NT2/D1 (cell line): Measurements from ENCODE around the gene MASP1.

Experiments
- SUZ12 ChIP-seq: IDR thresholded peaks from 2 replicates; pipeline ENCODE4 v1.6.1; 2011; ENCODE audit not compliant: insufficient read length, insufficient read depth; ENCODE audit errors: extremely low read depth
- YY1 ChIP-seq: IDR thresholded peaks from 2 replicates; pipeline ENCODE4 v1.6.1; 2011; ENCODE audit not compliant: insufficient read length, insufficient read depth
- ZNF274 ChIP-seq: IDR thresholded peaks from 2 replicates; pipeline ENCODE4 v1.6.1; 2011; ENCODE audit warnings: mild to moderate bottlenecking, low read depth, low read length

DNA sequence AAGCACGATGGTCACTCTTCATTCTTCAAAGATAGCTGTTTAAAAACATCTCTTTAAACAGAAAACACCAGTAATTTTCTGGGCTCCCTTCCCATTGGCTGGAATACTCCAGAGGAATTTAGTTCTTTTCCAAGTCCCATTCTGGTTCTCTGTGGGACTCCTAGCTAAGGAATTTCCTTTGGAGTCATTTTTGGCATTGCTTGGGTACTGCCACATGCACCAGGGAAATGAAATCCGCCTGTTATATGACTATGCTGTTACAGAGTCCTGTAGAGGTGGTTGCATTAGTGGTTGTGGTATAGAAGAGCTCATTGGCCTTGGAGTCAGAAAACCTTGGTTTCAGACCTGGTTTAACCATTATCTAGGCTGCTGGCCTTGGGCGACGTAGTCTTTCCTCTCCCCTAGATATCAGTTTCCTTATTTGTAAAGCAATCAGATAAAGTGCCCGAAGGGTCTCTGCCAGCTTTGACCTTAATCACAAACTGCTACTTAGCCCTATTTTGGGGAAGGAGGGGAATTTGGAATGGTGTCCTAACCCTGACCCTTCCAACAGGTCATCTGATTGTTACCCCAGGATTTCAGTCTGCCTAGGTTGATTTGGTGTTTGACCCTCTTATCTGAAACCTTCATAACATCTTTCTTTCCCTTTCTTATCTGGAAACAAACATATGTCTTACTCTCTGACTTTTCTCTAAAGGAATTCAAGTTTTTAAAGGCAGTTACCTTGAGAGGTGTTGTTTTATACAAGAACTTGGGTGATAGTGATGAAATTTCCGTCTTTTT lies 80.8 kb downstream of the MASP1 start:
- TF ChIP-seq YY1: no peak
- no peak for TF ChIP-seq SUZ12
- TF ChIP-seq ZNF274: no peak
